Fibroblast of the aortic adventitia (primary cell): ENCODE data around the gene EGFLAM. TPM values are rescaled to one million over a fixed set of nuclear protein-coding genes. Genes with fewer than 3 reads are reported as not detected.

Source experiments
- DNase-seq: peaks from one replicate; pipeline ENCODE4 v3.0.0-alpha.2; 2010; ENCODE audit warnings: low read depth
- H3K4me3 ChIP-seq: 2 replicates; pipeline ENCODE4 v1.5.1; 2011; ENCODE audit warnings: low read depth, mild to moderate bottlenecking, control low read depth, low read length, moderate library complexity
- total RNA-seq: library from RNA; depleted of rRNA; stranded (reverse); fragments of >200 nt; gene quantifications from 2 replicates; pipeline ENCODE4 v1.2.3, GENCODE V29; 2012; ENCODE audit warnings: low replicate concordance
- TF ChIP-seq, protein P1 (sequence below): IDR thresholded peaks from 2 replicates; pipeline ENCODE4 v1.5.1; 2011; ENCODE audit warnings: mild to moderate bottlenecking, low read length, control low read depth, inconsistent platforms; ENCODE audit not compliant: insufficient read depth

The EGFLAM gene
- total RNA-seq, 1 donor: 16.2 TPM

DNA sequence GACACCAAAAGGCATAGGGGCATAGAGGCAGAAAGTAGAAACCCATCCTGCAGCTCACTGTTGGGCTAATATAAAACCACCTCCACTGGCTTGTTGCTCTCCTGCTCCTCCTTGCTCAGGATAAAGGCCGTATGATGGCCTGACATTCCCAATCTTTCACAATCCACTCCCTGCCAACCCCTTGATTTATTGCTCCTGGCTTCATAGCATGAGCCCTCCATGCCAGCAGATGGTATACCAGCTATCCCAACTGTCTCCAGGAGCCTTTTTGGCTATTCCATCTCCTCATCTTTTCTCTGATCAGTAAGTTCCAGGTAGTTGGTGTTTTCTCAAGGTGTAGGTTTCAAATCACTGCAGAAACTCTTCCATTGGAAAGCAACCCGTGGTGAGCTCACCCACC is 128.8 kb downstream of the EGFLAM start:
- TF ChIP-seq, protein P1, sequence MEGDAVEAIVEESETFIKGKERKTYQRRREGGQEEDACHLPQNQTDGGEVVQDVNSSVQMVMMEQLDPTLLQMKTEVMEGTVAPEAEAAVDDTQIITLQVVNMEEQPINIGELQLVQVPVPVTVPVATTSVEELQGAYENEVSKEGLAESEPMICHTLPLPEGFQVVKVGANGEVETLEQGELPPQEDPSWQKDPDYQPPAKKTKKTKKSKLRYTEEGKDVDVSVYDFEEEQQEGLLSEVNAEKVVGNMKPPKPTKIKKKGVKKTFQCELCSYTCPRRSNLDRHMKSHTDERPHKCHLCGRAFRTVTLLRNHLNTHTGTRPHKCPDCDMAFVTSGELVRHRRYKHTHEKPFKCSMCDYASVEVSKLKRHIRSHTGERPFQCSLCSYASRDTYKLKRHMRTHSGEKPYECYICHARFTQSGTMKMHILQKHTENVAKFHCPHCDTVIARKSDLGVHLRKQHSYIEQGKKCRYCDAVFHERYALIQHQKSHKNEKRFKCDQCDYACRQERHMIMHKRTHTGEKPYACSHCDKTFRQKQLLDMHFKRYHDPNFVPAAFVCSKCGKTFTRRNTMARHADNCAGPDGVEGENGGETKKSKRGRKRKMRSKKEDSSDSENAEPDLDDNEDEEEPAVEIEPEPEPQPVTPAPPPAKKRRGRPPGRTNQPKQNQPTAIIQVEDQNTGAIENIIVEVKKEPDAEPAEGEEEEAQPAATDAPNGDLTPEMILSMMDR: no peak
- DNase-seq: no peak
- H3K4me3 ChIP-seq: no peak overlapping the region

- DNase-seq: no peak
- TF ChIP-seq, protein P1: no peak
- H3K4me3 ChIP-seq: no peak overlapping the region
These were observed 135.3 kb downstream of the EGFLAM start for GRCh38 chr5:38393636-38394035.

GRCh38 chr5:38396766-38397165 is 138.4 kb downstream of the EGFLAM start:
- TF ChIP-seq, protein P1: no peak
- no peak for DNase-seq
- H3K4me3 ChIP-seq: no peak overlapping the region

DNA sequence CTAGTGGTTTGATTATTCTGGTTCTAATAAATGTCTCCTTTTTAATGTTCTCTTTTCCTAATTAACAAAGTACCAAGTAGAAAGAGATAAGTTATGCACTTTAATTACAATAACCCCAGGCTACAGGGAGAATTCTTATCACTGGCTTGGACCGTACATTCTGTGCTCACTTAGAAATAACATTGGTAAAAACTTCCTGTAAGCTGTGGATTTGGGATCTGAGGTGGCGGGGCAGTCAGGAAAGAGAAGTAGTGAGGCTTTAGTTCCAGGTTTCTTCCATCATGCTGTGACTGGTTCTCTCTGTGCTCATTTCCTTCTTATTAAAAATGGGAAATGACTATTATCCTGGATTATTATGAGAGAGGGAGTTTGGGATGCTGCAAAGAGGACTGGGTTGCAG is 142.0 kb downstream of the EGFLAM start:
- no peak for DNase-seq
- TF ChIP-seq, protein P1: no peak
- no peak overlapping the region for H3K4me3 ChIP-seq

DNA sequence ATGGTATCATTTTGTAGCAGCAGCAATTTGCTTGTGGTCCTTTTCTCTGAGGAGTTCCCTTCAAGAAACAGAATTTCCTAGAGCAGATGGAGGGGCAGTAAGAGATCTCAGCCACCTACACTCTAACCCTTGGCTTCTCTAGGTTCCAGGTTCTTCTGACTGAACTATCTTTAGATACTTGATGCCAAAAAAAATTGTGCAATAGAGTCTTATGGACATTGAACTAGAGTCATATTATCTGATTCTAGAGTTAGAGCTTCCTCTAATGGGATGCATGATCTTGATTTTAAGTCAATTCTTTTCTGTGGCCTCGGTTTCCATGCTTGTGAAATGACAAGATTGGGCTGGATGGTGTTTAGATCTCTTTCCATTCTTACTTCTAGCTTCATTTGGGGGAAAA is 142.8 kb downstream of the EGFLAM start:
- no peak overlapping the region for H3K4me3 ChIP-seq
- TF ChIP-seq, protein P1: no peak
- no peak for DNase-seq

GRCh38 chr5:38403406-38403805 is 145.0 kb downstream of the EGFLAM start:
- no peak for DNase-seq
- TF ChIP-seq, protein P1: no peak
- no peak overlapping the region for H3K4me3 ChIP-seq

- no peak overlapping the region for H3K4me3 ChIP-seq
- TF ChIP-seq, protein P1: no peak
- no peak for DNase-seq
These were observed 145.7 kb downstream of the EGFLAM start for GRCh38 chr5:38403877-38404635.
